CD4-positive, CD25-positive, alpha-beta regulatory T cell (primary cell): ENCODE data around the gene OR6C1. TPM values are rescaled to one million over a fixed set of nuclear protein-coding genes. Genes with fewer than 3 reads are reported as not detected.
"Not testable (repeated sequence)": the region's sequence is repeated elsewhere in the genome, so short reads cannot be mapped to it uniquely, and the experiment has no call there.

Source experiments
- ATAC-seq, 2 donors: fragments of 150-1000 bp; cut with Tn5 transposase; one replicate each; pipeline ENCODE4 v1.10.0; 2021; ENCODE audit warnings: low read depth in 2 of 2, moderate number of reproducible peaks in 2 of 2, moderate library complexity in 1 of 2
- DNase-seq, 3 donors: peaks; one replicate each; pipeline versions ENCODE4 v3.0.0 to v3.0.0-alpha.2; 2012 to 2022; ENCODE audit warnings: mixed read lengths in 1 of 3
- H3K27ac ChIP-seq: one replicate; pipeline ENCODE4 v1.7.0; 2013; ENCODE audit warnings: mild to moderate bottlenecking, low read length; ENCODE audit not compliant: insufficient read depth, poor library complexity, severe bottlenecking
- H3K27me3 ChIP-seq: one replicate; pipeline ENCODE4 v1.7.0; 2013; ENCODE audit warnings: low read length; ENCODE audit not compliant: control insufficient read depth, insufficient read depth
- H3K36me3 ChIP-seq: one replicate; pipeline ENCODE4 v1.7.0; 2013; ENCODE audit warnings: mild to moderate bottlenecking, low read length, moderate library complexity; ENCODE audit not compliant: control insufficient read depth, insufficient read depth
- H3K4me1 ChIP-seq: 2 replicates; pipeline ENCODE4 v1.7.0; 2013; ENCODE audit warnings: mild to moderate bottlenecking, low read length; ENCODE audit not compliant: insufficient read depth, control insufficient read depth, poor library complexity, severe bottlenecking
- H3K4me3 ChIP-seq: one replicate; pipeline ENCODE4 v1.7.0; 2013; ENCODE audit warnings: low read depth, mild to moderate bottlenecking, low read length, moderate library complexity
- H3K9me3 ChIP-seq, 2 experiments: 1 replicate in 1 of 2; 2 replicates in 1 of 2; pipeline ENCODE4 v1.7.0; 2013; ENCODE audit warnings: low read length in 2 of 2, mild to moderate bottlenecking in 1 of 2, moderate library complexity in 1 of 2; ENCODE audit not compliant: control insufficient read depth in 2 of 2
- H3K27ac Mint-ChIP-seq, 3 donors: one replicate each; pipeline ENCODE4 v1.8.0; 2020 to 2022; ENCODE audit warnings: mild to moderate bottlenecking in 3 of 3, mixed read lengths in 3 of 3, moderate library complexity in 2 of 3
- H3K27me3 Mint-ChIP-seq: one replicate; pipeline ENCODE4 v1.8.0; 2022; ENCODE audit warnings: mild to moderate bottlenecking, mixed read lengths
- H3K36me3 Mint-ChIP-seq: one replicate; pipeline ENCODE4 v1.8.0; 2020; ENCODE audit warnings: mixed read lengths
- H3K4me1 Mint-ChIP-seq, 4 donors: one replicate each; pipeline ENCODE4 v1.8.0; 2020 to 2022; ENCODE audit warnings: mixed read lengths in 4 of 4, mild to moderate bottlenecking in 1 of 4
- H3K4me3 Mint-ChIP-seq, 4 donors: one replicate each; pipeline ENCODE4 v1.8.0; 2020 to 2022; ENCODE audit warnings: mild to moderate bottlenecking in 4 of 4, mixed read lengths in 4 of 4, moderate library complexity in 3 of 4
- H3K9me3 Mint-ChIP-seq, 7 donors: one replicate each; pipeline ENCODE4 v1.8.0; 2020 to 2022; ENCODE audit warnings: mixed read lengths in 7 of 7, mild to moderate bottlenecking in 3 of 7, moderate library complexity in 2 of 7
- polyA plus RNA-seq, 4 donors: library from polyadenylated mRNA; unstranded; fragments of 300-500 nt; fragmentation: Illumina TruSeq; gene quantifications; one replicate each; pipeline ENCODE4 v1.2.3, GENCODE V29; 2021
- total RNA-seq: library from RNA; stranded (reverse); gene quantifications from one replicate; pipeline ENCODE4 v1.2.3, GENCODE V29; 2022

Gene OR6C1
- total and polyA plus RNA-seq, 5 donors from 2014 or later = not detected

GRCh38 chr12:55355338-55355737, 41.2 kb downstream of the OR6C1 start:
- not testable (repeated sequence) for H3K27ac ChIP-seq, H3K9me3 Mint-ChIP-seq, H3K4me1 ChIP-seq, H3K4me3 ChIP-seq, DNase-seq, H3K27me3 ChIP-seq, H3K4me1 Mint-ChIP-seq, H3K4me3 Mint-ChIP-seq, H3K27ac Mint-ChIP-seq, H3K36me3 Mint-ChIP-seq, H3K36me3 ChIP-seq, ATAC-seq, H3K9me3 ChIP-seq
- peaks cover 24% of the 10 kb centered on the region for H3K27me3 Mint-ChIP-seq

GRCh38 chr12:55362675-55363074, 48.5 kb downstream of the OR6C1 start, which contains the start of gene OR6C75:
TSS of gene OR6C75 (plus strand) at chr12:55362975. CDS start at chr12:55365111, 2,136 bp downstream.
- Histone ChIP-seq H3K36me3 (no peaks in the 10 kb centered on the region), H3K4me3 (no peak within 1 kb of the TSS), H3K9me3 (no peaks in the 10 kb centered on the region), H3K27me3 (no peaks in the 10 kb centered on the region), H3K27ac (no peak within 1 kb of the TSS), H3K4me1 (no peaks in the 10 kb centered on the region)
- Mint-ChIP-seq H3K27ac (no peak within 1 kb of the TSS), H3K4me1 (no peaks in the 10 kb centered on the region), H3K36me3 (no peaks in the 10 kb centered on the region), H3K4me3 (no peak within 1 kb of the TSS), H3K27me3 (peaks cover 17% of the 10 kb centered on the region), H3K9me3 (peaks cover 0 to 3% (median 0%) of the 10 kb centered on the region in 7 donors)
- no peak for ATAC-seq
- DNase-seq = no peak

GRCh38 chr12:55365086-55365485, 50.9 kb downstream of the OR6C1 start:
- Histone ChIP-seq H3K9me3 (no peaks in the 10 kb centered on the region), H3K4me3 (no peak overlapping the region), H3K27ac (no peak overlapping the region), H3K4me1 (no peaks in the 10 kb centered on the region), H3K27me3 (no peaks in the 10 kb centered on the region), H3K36me3 (no peaks in the 10 kb centered on the region)
- Mint-ChIP-seq H3K4me1 (no peaks in the 10 kb centered on the region), H3K27ac (no peak overlapping the region), H3K4me3 (no peak overlapping the region), H3K9me3 (peaks cover 0 to 3% (median 0%) of the 10 kb centered on the region in 7 donors), H3K36me3 (no peaks in the 10 kb centered on the region), H3K27me3 (peaks cover 21% of the 10 kb centered on the region)
- ATAC-seq (no peak), DNase-seq (no peak)

Other genes with a start within 250 kb of the OR6C1 start
- not detected for gene OR9K2, start 187.9 kb upstream of the OR6C1 start, total RNA-seq
- not detected for gene OR9K2, start 187.9 kb upstream of the OR6C1 start, polyA plus RNA-seq
- not detected for gene OR10A7, start 93.3 kb upstream of the OR6C1 start, total RNA-seq
- not detected for gene OR10A7, start 93.3 kb upstream of the OR6C1 start, polyA plus RNA-seq
- gene OR6C74, start 69.7 kb upstream of the OR6C1 start, total RNA-seq = not detected
- not detected for gene OR6C74, start 69.7 kb upstream of the OR6C1 start, polyA plus RNA-seq
- gene OR6C6, start 17.8 kb upstream of the OR6C1 start, total RNA-seq = not detected
- gene OR6C6, start 17.8 kb upstream of the OR6C1 start, polyA plus RNA-seq = not detected
- not detected for gene OR6C3, start 16.4 kb downstream of the OR6C1 start, total RNA-seq
- not detected for gene OR6C3, start 16.4 kb downstream of the OR6C1 start, polyA plus RNA-seq
- gene OR6C75, start 48.6 kb downstream of the OR6C1 start, total RNA-seq = not detected
- gene OR6C75, start 48.6 kb downstream of the OR6C1 start, polyA plus RNA-seq = not detected
- gene OR6C65, start 86.2 kb downstream of the OR6C1 start, total RNA-seq = not detected
- gene OR6C65, start 86.2 kb downstream of the OR6C1 start, polyA plus RNA-seq = not detected
- gene OR6C76, start 111.9 kb downstream of the OR6C1 start, total RNA-seq = not detected
- not detected for gene OR6C76, start 111.9 kb downstream of the OR6C1 start, polyA plus RNA-seq
- not detected for gene OR6C2, start 129.7 kb downstream of the OR6C1 start, total RNA-seq
- gene OR6C2, start 129.7 kb downstream of the OR6C1 start, polyA plus RNA-seq = not detected
- not detected for gene OR6C70, start 155.8 kb downstream of the OR6C1 start, total RNA-seq
- not detected for gene OR6C70, start 155.8 kb downstream of the OR6C1 start, polyA plus RNA-seq
- gene OR6C68, start 178.0 kb downstream of the OR6C1 start, total RNA-seq = not detected
- not detected for gene OR6C68, start 178.0 kb downstream of the OR6C1 start, polyA plus RNA-seq
- not detected for gene OR6C4, start 235.3 kb downstream of the OR6C1 start, total RNA-seq
- not detected for gene OR6C4, start 235.3 kb downstream of the OR6C1 start, polyA plus RNA-seq